OCI-LY7 (cell line): ENCODE measurements around the gene BBX.

ENCODE experiments used
- CTCF ChIP-seq: fragments of 200-600 bp; sonication (generic); conservative IDR thresholded peaks from 2 replicates; pipeline ENCODE4 v1.5.1; 2014; ENCODE audit warnings: mild to moderate bottlenecking, antibody characterized with exemption, low read length, moderate library complexity, mixed read lengths
- EZH2phosphoT487 ChIP-seq: fragments of 200-600 bp; sonication (generic); IDR thresholded peaks from 2 replicates; pipeline ENCODE4 v1.6.1; 2018; ENCODE audit warnings: low read depth, borderline replicate concordance, mild to moderate bottlenecking, mixed run types, antibody characterized with exemption, low read length, moderate library complexity, mixed read lengths

GRCh38 chr3:107488942-107489341 lies 33.8 kb upstream of the BBX start:
- TF ChIP-seq EZH2phosphoT487 (no peak), CTCF (no peak)
